AG04449 (cell line): ENCODE data around the gene KCTD4.

Experiments used
- CTCF ChIA-PET: fragments of 350-600 bp; formaldehyde crosslinking; extraction: SDS; loops from one replicate; lab custom pipeline; 2021; ENCODE audit warnings: antibody characterized with exemption; lab: Yijun Ruan, JAX
- POLR2A ChIA-PET: fragments of 400-600, 350-600 bp; formaldehyde crosslinking; extraction: SDS; loops from one replicate; lab custom pipeline; 2020; ENCODE audit warnings: antibody characterized with exemption, inconsistent platforms; lab: Yijun Ruan, JAX
- DNase-seq: peaks from one replicate; pipeline ENCODE4 v3.0.0-alpha.2; 2010; ENCODE audit warnings: low read depth, low spot score
- H3K4me3 ChIP-seq: 2 replicates; pipeline ENCODE4 v1.5.1; 2011; ENCODE audit warnings: low read depth, mild to moderate bottlenecking, control low read depth, low read length
- TF ChIP-seq, protein P1 (sequence below): IDR thresholded peaks from one replicate; pipeline ENCODE4 v1.5.1; 2011; ENCODE audit warnings: mild to moderate bottlenecking, moderate library complexity, low read length, control low read depth, inconsistent platforms; ENCODE audit not compliant: insufficient read depth; ENCODE audit errors: missing control alignments

Gene KCTD4

GRCh38 chr13:45238945-45239795 lies 38.3 kb upstream of the KCTD4 start:
- DNase-seq: no peak
- ChIA-PET CTCF (interaction anchor here (0.8 to 2.5 kb wide), 5 partner anchors 13 to 192 kb away, joined by 3 to 7 read pairs (median 4); no protein-coding TSS in a partner anchor), POLR2A (interaction anchor here (0.6 to 1.1 kb wide), 2 partner anchors 32 to 235 kb away, joined by 3 to 4 read pairs; no protein-coding TSS in a partner anchor)
- TF ChIP-seq, protein P1, sequence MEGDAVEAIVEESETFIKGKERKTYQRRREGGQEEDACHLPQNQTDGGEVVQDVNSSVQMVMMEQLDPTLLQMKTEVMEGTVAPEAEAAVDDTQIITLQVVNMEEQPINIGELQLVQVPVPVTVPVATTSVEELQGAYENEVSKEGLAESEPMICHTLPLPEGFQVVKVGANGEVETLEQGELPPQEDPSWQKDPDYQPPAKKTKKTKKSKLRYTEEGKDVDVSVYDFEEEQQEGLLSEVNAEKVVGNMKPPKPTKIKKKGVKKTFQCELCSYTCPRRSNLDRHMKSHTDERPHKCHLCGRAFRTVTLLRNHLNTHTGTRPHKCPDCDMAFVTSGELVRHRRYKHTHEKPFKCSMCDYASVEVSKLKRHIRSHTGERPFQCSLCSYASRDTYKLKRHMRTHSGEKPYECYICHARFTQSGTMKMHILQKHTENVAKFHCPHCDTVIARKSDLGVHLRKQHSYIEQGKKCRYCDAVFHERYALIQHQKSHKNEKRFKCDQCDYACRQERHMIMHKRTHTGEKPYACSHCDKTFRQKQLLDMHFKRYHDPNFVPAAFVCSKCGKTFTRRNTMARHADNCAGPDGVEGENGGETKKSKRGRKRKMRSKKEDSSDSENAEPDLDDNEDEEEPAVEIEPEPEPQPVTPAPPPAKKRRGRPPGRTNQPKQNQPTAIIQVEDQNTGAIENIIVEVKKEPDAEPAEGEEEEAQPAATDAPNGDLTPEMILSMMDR: no peak
- H3K4me3 ChIP-seq: no peak overlapping the region

DNA sequence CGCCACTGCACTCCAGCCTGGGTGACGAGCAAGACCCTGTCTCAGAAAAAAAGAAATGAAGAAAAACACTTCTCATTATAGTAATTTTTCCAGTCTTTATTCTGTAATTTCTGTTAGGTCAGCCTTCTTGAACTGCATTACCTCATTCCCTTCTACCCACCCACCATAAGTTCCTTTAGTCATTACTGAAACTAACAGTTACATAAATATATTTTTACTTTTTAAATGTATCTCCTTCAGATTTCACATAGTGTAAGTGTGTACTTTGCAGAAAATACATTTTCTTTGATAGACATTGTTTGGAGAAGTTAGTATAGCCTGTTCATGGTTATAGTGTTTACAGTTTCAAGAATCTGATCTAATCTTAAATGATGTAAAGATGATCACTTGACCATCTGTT lies 31.7 kb upstream of the KCTD4 start:
- TF ChIP-seq, protein P1: no peak
- ChIA-PET POLR2A (no interaction called here), CTCF (interaction anchor here (1.5 kb wide), 1 partner anchor 10 kb away, joined by 4 read pairs; no protein-coding TSS in a partner anchor)
- no peak for DNase-seq
- H3K4me3 ChIP-seq: no peak overlapping the region

DNA sequence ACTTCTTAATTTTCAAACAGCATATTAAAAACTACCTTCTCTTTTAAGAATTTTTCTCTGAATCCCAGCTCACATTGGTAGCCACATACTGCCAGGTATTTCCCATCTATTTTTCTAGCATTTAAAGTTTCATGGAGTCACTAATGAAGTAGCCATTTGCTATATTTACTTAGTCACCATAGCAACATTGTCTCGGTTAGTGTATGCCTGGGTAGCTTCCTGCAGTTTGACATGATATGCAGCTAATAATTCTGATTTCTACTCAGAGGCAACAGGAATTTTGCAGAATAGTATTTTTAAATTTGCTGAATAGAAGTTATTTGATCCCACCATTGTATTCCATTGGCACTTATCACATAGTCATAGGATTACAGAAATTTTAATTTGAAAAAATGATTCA lies 30.9 kb upstream of the KCTD4 start:
- ChIA-PET POLR2A (no interaction called here), CTCF (interaction anchor here (1.5 kb wide), 1 partner anchor 9 kb away, joined by 4 read pairs; no protein-coding TSS in a partner anchor)
- TF ChIP-seq, protein P1: no peak
- no peak overlapping the region for H3K4me3 ChIP-seq
- no peak for DNase-seq

GRCh38 chr13:45231305-45231704 lies 30.5 kb upstream of the KCTD4 start:
- no peak for DNase-seq
- POLR2A ChIA-PET: no interaction called here
- CTCF ChIA-PET: interaction anchor here (1.2 to 1.5 kb wide), 2 partner anchors 8 to 13 kb away, joined by 3 to 4 read pairs; no protein-coding TSS in a partner anchor
- TF ChIP-seq, protein P1: no peak
- no peak overlapping the region for H3K4me3 ChIP-seq

- DNase-seq: no peak
- ChIA-PET POLR2A (no interaction called here), CTCF (interaction anchor here (0.8 kb wide), 1 partner anchor 8 kb away, joined by 3 read pairs; no protein-coding TSS in a partner anchor)
- H3K4me3 ChIP-seq: no peak overlapping the region
- TF ChIP-seq, protein P1: no peak
These were observed 28.3 kb upstream of the KCTD4 start for GRCh38 chr13:45229172-45229571.

GRCh38 chr13:45228002-45228401 lies 27.2 kb upstream of the KCTD4 start:
- ChIA-PET CTCF (interaction anchor here (0.9 kb wide), 1 partner anchor 14 kb away, joined by 6 read pairs; no protein-coding TSS in a partner anchor), POLR2A (no interaction called here)
- no peak for DNase-seq
- no peak overlapping the region for H3K4me3 ChIP-seq
- TF ChIP-seq, protein P1: no peak
